H9 (cell line): ENCODE results near the gene OPALIN. TPM values are rescaled to one million over a fixed set of nuclear protein-coding genes. Genes with fewer than 3 reads are reported as not detected.

Experiments
- DNase-seq: peaks from one replicate; pipeline ENCODE4 v3.0.0-alpha.2; 2017
- H2AFZ ChIP-seq: one replicate; pipeline ENCODE4 v1.6.1; 2013; ENCODE audit warnings: mild to moderate bottlenecking, low read length, control low read depth, moderate library complexity
- H2AK5ac ChIP-seq: 2 replicates; pipeline ENCODE4 v1.6.1; 2013; ENCODE audit warnings: low read length, control low read depth, mixed read lengths; ENCODE audit not compliant: insufficient read length
- H2BK120ac ChIP-seq: one replicate; pipeline ENCODE4 v1.6.1; 2013; ENCODE audit warnings: low read depth, mild to moderate bottlenecking, low read length, control low read depth, inconsistent platforms; ENCODE audit not compliant: poor library complexity, severe bottlenecking
- H2BK12ac ChIP-seq: 2 replicates; pipeline ENCODE4 v1.6.1; 2013; ENCODE audit warnings: low read length, control low read depth, mixed read lengths, low read depth; ENCODE audit not compliant: insufficient read length
- H2BK15ac ChIP-seq: 2 replicates; pipeline ENCODE4 v1.6.1; 2013; ENCODE audit warnings: low read depth, low read length, control low read depth
- H2BK20ac ChIP-seq: one replicate; pipeline ENCODE4 v1.6.1; 2013; ENCODE audit warnings: low read depth, mild to moderate bottlenecking, low read length, control low read depth, inconsistent platforms; ENCODE audit not compliant: poor library complexity, severe bottlenecking
- H2BK5ac ChIP-seq: 2 replicates; pipeline ENCODE4 v1.6.1; 2013; ENCODE audit warnings: low read length, control low read depth, mixed read lengths; ENCODE audit not compliant: insufficient read length
- H3K14ac ChIP-seq: 2 replicates; pipeline ENCODE4 v1.6.1; 2013; ENCODE audit warnings: low read length, control low read depth; ENCODE audit not compliant: insufficient read depth
- H3K18ac ChIP-seq: 2 replicates; pipeline ENCODE4 v1.6.1; 2013; ENCODE audit warnings: low read depth, mild to moderate bottlenecking, mixed read lengths, low read length, control low read depth; ENCODE audit not compliant: insufficient read length
- H3K23ac ChIP-seq: 2 replicates; pipeline ENCODE4 v1.6.1; 2013; ENCODE audit warnings: low read length, control low read depth, mixed read lengths, low read depth; ENCODE audit not compliant: insufficient read length
- H3K23me2 ChIP-seq: 2 replicates; pipeline ENCODE4 v1.6.1; 2013; ENCODE audit warnings: low read depth, mild to moderate bottlenecking, mixed read lengths, low read length, control low read depth; ENCODE audit not compliant: insufficient read length, poor library complexity, severe bottlenecking
- H3K27ac ChIP-seq: 2 replicates; pipeline ENCODE4 v1.5.1; 2013; ENCODE audit warnings: low read length, control low read depth, mixed read lengths, low read depth; ENCODE audit not compliant: insufficient read length
- H3K27me3 ChIP-seq: 2 replicates; pipeline ENCODE4 v1.6.1; 2013; ENCODE audit warnings: low read length, control low read depth, inconsistent platforms; ENCODE audit not compliant: insufficient read depth
- H3K4ac ChIP-seq: 2 replicates; pipeline ENCODE4 v1.6.1; 2013; ENCODE audit warnings: low read depth, mild to moderate bottlenecking, control low read depth, inconsistent platforms, low read length, moderate library complexity
- H3K4me1 ChIP-seq: 2 replicates; pipeline ENCODE4 v1.6.1; 2013; ENCODE audit warnings: low read length, control low read depth, inconsistent platforms; ENCODE audit not compliant: insufficient read depth
- H3K4me2 ChIP-seq: 2 replicates; pipeline ENCODE4 v1.6.1; 2013; ENCODE audit warnings: low read length, control low read depth, mixed read lengths; ENCODE audit not compliant: insufficient read length, insufficient read depth
- H3K56ac ChIP-seq: 2 replicates; pipeline ENCODE4 v1.6.1; 2013; ENCODE audit warnings: low read depth, mild to moderate bottlenecking, mixed read lengths, low read length, control low read depth; ENCODE audit not compliant: insufficient read length
- H3K79me1 ChIP-seq: 2 replicates; pipeline ENCODE4 v1.6.1; 2013; ENCODE audit warnings: low read depth, mild to moderate bottlenecking, moderate library complexity, low read length, control low read depth, inconsistent platforms; ENCODE audit not compliant: insufficient read depth, poor library complexity, severe bottlenecking
- H3K79me2 ChIP-seq: 2 replicates; pipeline ENCODE4 v1.6.1; 2013; ENCODE audit warnings: low read length, control low read depth, inconsistent platforms; ENCODE audit not compliant: insufficient read depth
- H3K9ac ChIP-seq: 2 replicates; pipeline ENCODE4 v1.6.1; 2013; ENCODE audit warnings: low read length, control low read depth, mixed read lengths; ENCODE audit not compliant: insufficient read length; ENCODE audit errors: extremely low read depth
- H3K9me3 ChIP-seq: one replicate; pipeline ENCODE4 v1.6.1; 2013; ENCODE audit warnings: low read depth, low read length, inconsistent platforms; ENCODE audit not compliant: control insufficient read depth
- H3T11ph ChIP-seq: one replicate; pipeline ENCODE4 v1.6.1; 2013; ENCODE audit warnings: mild to moderate bottlenecking, low read length, control low read depth, inconsistent platforms
- H4K20me1 ChIP-seq: one replicate; pipeline ENCODE4 v1.6.1; 2013; ENCODE audit not compliant: control insufficient read depth, insufficient read length, insufficient read depth
- H4K5ac ChIP-seq: 2 replicates; pipeline ENCODE4 v1.6.1; 2013; ENCODE audit warnings: low read depth, mild to moderate bottlenecking, mixed read lengths, low read length, control low read depth; ENCODE audit not compliant: insufficient read length
- H4K8ac ChIP-seq: replicated peaks from 2 replicates; pipeline ENCODE4 v1.6.1; 2013; ENCODE audit warnings: low read length, control low read depth, mixed read lengths, low read depth; ENCODE audit not compliant: insufficient read length
- H4K91ac ChIP-seq: 2 replicates; pipeline ENCODE4 v1.6.1; 2013; ENCODE audit warnings: low read depth, mild to moderate bottlenecking, moderate library complexity, mixed read lengths, low read length, control low read depth; ENCODE audit not compliant: insufficient read length
- H3K27ac Mint-ChIP-seq, 3 experiments: 2 replicates in 2 of 3; 3 replicates in 1 of 3; pipeline ENCODE4 v1.8.0; 2020 to 2021; ENCODE audit warnings: mixed read lengths in 3 of 3, mild to moderate bottlenecking in 1 of 3, moderate library complexity in 1 of 3
- H3K27me3 Mint-ChIP-seq: 2 replicates; pipeline ENCODE4 v1.8.0; 2021; ENCODE audit warnings: low read depth, mild to moderate bottlenecking, moderate library complexity, mixed read lengths
- H3K36me3 Mint-ChIP-seq, 3 experiments: 2 replicates in 2 of 3; 3 replicates in 1 of 3; pipeline ENCODE4 v1.8.0; 2020 to 2021; ENCODE audit warnings: low read depth in 3 of 3, mixed read lengths in 3 of 3; ENCODE audit not compliant: insufficient read depth in 1 of 3
- H3K4me1 Mint-ChIP-seq, 2 experiments: 2 replicates each; pipeline ENCODE4 v1.8.0; 2020; ENCODE audit warnings: mixed read lengths in 2 of 2
- H3K4me3 Mint-ChIP-seq, 2 experiments: 2 replicates in 1 of 2; 3 replicates in 1 of 2; pipeline ENCODE4 v1.8.0; 2020 to 2021; ENCODE audit warnings: mild to moderate bottlenecking in 2 of 2, mixed read lengths in 2 of 2, moderate library complexity in 1 of 2
- H3K9me3 Mint-ChIP-seq, 2 experiments: 2 replicates in 1 of 2; 3 replicates in 1 of 2; pipeline ENCODE4 v1.8.0; 2020; ENCODE audit warnings: mild to moderate bottlenecking in 2 of 2, mixed read lengths in 2 of 2, moderate library complexity in 1 of 2
- CTCF ChIP-seq: fragments of 200-600 bp; sonication (generic); conservative IDR thresholded peaks from 3 replicates; pipeline ENCODE4 v1.8.0; 2021; ENCODE audit warnings: antibody characterized with exemption, mild to moderate bottlenecking
- WGBS: extraction: QIAGEN DNeasy Blood & Tissue Kit; methylation state at CpG from one replicate; pipeline ENCODE4 v1.1.7; 2013; ENCODE audit warnings: missing lambda C conversion rate, low lambda C conversion rate, mixed read lengths; ENCODE audit not compliant: insufficient read length; ENCODE audit errors: extremely low coverage; 5-methylcytosine and 5-hydroxymethylcytosine counted together
- total RNA-seq: library from RNA; stranded (reverse); gene quantifications from 2 replicates; pipeline ENCODE4 v1.2.1, GENCODE V29; 2021

Gene OPALIN
- total RNA-seq, 1 experiment from 2014 or later, result not detected

- Mint-ChIP-seq H3K4me1 (peaks cover 9 to 16% of the 10 kb centered on the region in 2 experiments), H3K4me3 (no peak overlapping the region), H3K9me3 (no peaks in the 10 kb centered on the region), H3K27me3 (peaks cover 3% of the 10 kb centered on the region; the same call in 1 of the 2 replicates), H3K36me3 (no peaks in the 10 kb centered on the region; a peak in 1 of 7 replicates), H3K27ac (no peak overlapping the region)
- no peak overlapping the region for H2BK20ac ChIP-seq
- no CpG with 5 or more reads among the region's 3 CpGs for WGBS
- no peak overlapping the region for H3K9ac ChIP-seq
- H4K91ac ChIP-seq, result no peak overlapping the region
- H3K9me3 ChIP-seq, result no peaks in the 10 kb centered on the region
- H3K79me1 ChIP-seq, result no peaks in the 10 kb centered on the region
- no peak for DNase-seq
- H2BK12ac ChIP-seq, result no peak overlapping the region
- no peak overlapping the region for H4K8ac ChIP-seq
- no peak overlapping the region for H3T11ph ChIP-seq
- no peak overlapping the region for H3K18ac ChIP-seq
- H3K23ac ChIP-seq, result no peak overlapping the region
- no peak for TF ChIP-seq CTCF
- no peak overlapping the region for H3K27ac ChIP-seq
- H3K23me2 ChIP-seq, result no peaks in the 10 kb centered on the region
- H3K4me2 ChIP-seq, result no peak overlapping the region
- H2AFZ ChIP-seq, result no peak overlapping the region
- no peak overlapping the region for H4K5ac ChIP-seq
- H3K4ac ChIP-seq, result no peak overlapping the region
- H3K56ac ChIP-seq, result no peak overlapping the region
- no peak overlapping the region for H2BK120ac ChIP-seq
- no peak overlapping the region for H2AK5ac ChIP-seq
- no peaks in the 10 kb centered on the region for H3K27me3 ChIP-seq
- no peak overlapping the region for H2BK5ac ChIP-seq
- no peaks in the 10 kb centered on the region for H4K20me1 ChIP-seq
- H3K79me2 ChIP-seq, result no peaks in the 10 kb centered on the region
- H3K14ac ChIP-seq, result no peak overlapping the region
- H3K4me1 ChIP-seq, result peaks cover 2% of the 10 kb centered on the region; the same call in 1 of the 2 replicates
- H2BK15ac ChIP-seq, result no peak overlapping the region
Observed at GRCh38 chr10:96298362-96298761, 60.4 kb downstream of the OPALIN start.
